GM12873 (cell line): ENCODE data around the gene EHD1.

Source experiments
- CTCF ChIP-seq: IDR thresholded peaks from 2 replicates; pipeline ENCODE4 v1.5.1; 2012; ENCODE audit warnings: low read depth, mild to moderate bottlenecking, moderate library complexity, low read length, control low read depth; ENCODE audit not compliant: insufficient read depth; ENCODE audit errors: missing control alignments

Gene EHD1

GRCh38 chr11:64878494-64879243 lies at the start of gene EHD1:
EHD1 (minus strand) TSS chr11:64878621; CDS start chr11:64878464, 157 bp downstream.
- peak; percentile 60 for TF ChIP-seq CTCF

DNA sequence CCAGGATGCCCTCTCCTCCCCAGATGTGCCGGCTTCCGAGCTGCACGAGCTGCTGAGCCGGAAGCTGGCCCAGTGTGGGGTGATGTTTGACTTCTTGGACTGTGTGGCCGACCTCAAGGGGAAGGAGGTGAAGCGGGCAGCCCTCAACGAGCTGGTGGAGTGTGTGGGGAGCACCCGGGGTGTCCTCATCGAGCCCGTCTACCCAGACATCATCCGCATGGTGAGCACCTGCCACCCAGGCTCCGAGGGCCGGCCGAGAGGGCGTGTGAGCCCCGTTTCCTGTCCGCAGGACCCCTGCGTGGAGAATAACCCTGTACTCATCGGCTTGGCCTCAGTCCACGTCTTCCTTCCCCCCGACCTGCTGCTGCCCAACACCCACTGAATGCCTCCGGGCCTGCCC lies 48.3 kb upstream of the EHD1 start:
- no peak for TF ChIP-seq CTCF

DNA sequence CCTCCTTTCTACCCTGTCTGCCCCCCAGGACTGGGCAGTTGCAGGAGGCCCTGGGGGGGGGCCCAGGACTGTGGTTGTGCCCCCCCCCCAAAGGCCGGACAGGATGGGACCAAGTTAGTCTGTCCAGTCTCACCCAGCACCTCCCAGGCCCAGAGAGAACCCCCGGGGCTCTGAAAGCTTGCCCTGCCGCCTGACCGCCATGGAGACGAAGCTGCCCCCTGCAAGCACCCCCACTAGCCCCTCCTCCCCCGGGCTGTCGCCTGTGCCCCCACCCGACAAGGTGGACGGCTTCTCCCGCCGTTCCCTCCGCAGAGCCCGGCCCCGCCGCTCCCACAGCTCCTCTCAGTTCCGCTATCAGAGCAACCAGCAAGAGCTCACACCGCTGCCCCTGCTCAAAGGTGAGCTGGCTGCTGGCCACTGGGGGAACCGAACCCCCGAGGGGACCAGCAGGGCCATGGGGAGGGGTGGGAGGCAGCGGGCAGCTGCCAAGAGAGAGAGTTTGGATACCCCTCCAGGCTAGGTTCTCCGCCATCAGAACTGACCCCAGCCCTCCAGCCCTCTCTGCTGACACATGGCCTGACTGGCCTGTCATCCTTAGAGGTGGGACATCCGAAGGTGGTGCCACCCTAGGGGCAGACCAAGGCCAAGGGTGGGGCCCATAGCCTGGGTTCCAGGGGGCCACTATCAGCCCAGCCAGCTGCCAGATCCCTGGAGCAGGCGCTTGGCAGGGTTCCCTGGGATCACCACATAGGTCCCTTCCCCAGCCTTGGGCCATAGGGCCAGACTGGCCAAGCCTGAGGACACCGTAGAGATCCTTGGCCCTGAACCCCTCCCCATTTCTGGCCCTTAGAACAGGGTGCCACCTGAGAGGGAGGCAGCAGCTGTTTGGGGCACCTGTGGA lies 47.4 kb upstream of the EHD1 start:
- no peak for TF ChIP-seq CTCF

GRCh38 chr11:64924910-64925284 lies 46.5 kb upstream of the EHD1 start:
- no peak for TF ChIP-seq CTCF

- TF ChIP-seq CTCF = no peak
Measured at GRCh38 chr11:64923944-64924909, 45.8 kb upstream of the EHD1 start, which contains the start of gene PPP2R5B. PPP2R5B (plus strand) TSS chr11:64924689; CDS start chr11:64925735, 1,046 bp downstream.

DNA sequence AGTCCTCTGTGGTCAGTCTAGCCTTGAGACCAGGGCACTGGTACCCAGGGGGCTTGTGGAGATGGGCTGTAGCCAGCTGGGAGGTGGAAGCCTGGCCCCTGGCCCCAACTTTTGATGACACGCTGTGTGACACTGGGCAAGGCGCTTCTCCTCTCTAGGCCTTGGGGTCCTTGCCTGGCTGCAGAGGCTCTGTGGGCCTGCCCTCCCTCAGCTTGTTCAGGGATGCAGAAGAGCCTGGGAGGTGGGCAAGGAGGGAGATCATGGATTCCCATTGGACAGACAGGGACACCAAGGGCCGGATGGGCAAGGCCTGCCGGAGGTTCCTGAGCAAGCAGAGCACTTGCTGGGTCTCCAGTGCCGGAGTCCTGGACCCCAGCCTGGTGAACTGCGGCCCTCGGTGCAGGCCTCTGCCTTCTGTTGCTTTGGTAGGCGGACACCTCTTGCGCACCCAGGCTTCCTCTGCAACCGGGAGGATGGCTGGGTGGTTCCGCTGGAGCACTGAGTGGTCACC lies 44.8 kb upstream of the EHD1 start:
- no peak for TF ChIP-seq CTCF

DNA sequence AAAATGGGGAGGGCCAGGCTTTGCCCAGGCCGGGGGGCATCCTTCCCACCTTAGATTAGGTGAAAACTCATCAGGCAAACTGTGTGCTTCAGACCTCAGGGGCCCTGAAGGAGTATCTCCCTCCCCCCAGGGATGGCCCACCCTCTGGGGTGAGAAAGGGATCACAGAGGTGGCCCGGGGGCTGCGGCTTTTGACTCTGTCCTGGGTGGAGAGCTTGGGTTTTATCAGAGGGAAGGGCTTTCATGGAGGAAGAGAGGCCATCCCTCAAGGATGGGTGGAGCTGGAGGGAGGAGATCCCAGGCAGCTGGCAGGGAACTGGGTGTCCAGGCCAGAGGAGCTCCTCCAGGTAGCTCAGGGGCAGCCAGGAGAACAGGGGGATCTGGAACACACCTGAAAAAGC lies 43.0 kb upstream of the EHD1 start:
- TF ChIP-seq CTCF = no peak
